Measurements from ENCODE around the gene BMAL2. TPM values are rescaled to one million over a fixed set of nuclear protein-coding genes. Genes with fewer than 3 reads are reported as not detected.
A peak's percentile ranks its signal among the peaks of the same experiment; 100 is the strongest.

BMAL2 gene
- polyA plus RNA-seq, 1 experiment: 3.6 TPM

- ChIA-PET CTCF (interaction anchor here (0.6 to 7.6 kb wide), 35 partner anchors 9 to 463 kb away, joined by 3 to 67 read pairs (median 4); partner anchors contain the start of genes MED21 and TM7SF3), POLR2A (interaction anchor here (0.6 kb wide), 1 partner anchor 219 kb away, joined by 4 read pairs; no protein-coding TSS in a partner anchor)
- DNase-seq (ENCODE audit: low read depth): no peak
These were observed 26.8 kb upstream of the BMAL2 start for GRCh38 chr12:27305673-27306456.

DNA sequence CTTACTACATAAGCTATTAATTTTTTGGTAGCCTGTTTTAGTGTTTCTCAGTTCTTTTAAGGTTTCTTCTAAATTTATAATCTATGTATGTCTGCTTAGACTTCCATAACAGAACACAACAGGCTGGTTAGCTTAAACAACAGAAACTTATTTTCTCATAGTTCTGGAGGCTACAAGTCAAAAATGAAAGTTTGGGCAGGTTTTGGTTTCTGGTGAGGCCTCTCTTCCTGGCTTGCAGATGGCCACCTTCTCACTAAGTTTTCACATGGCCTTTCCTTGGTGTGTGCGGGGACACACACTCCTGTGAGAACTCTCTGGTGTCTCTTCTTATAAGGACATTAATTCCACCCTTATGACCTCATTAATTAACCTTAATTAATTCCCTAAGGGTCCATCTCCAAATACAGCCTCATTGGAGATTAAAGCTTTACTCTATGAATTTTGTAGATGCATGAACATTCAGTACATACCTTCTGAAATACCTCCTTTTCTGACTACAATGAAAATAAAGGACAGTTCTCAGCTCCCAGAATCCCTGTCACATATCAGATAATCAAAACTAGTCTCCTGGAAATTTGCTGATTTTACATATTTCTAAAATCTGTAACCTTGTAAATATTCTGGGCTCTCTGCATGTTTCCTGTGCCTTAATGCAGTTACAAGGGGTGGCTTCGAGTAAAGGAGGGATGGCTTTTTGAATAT, 23.2 kb upstream of the BMAL2 start:
- TF ChIP-seq, protein P1, sequence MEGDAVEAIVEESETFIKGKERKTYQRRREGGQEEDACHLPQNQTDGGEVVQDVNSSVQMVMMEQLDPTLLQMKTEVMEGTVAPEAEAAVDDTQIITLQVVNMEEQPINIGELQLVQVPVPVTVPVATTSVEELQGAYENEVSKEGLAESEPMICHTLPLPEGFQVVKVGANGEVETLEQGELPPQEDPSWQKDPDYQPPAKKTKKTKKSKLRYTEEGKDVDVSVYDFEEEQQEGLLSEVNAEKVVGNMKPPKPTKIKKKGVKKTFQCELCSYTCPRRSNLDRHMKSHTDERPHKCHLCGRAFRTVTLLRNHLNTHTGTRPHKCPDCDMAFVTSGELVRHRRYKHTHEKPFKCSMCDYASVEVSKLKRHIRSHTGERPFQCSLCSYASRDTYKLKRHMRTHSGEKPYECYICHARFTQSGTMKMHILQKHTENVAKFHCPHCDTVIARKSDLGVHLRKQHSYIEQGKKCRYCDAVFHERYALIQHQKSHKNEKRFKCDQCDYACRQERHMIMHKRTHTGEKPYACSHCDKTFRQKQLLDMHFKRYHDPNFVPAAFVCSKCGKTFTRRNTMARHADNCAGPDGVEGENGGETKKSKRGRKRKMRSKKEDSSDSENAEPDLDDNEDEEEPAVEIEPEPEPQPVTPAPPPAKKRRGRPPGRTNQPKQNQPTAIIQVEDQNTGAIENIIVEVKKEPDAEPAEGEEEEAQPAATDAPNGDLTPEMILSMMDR (IDR thresholded peaks at IDR 0.05; ENCODE audit: insufficient read depth, low read depth, low read length): no peak
- H3K4me3 ChIP-seq (ENCODE audit: low read depth, low read length): no peak overlapping the region
- H3K27me3 ChIP-seq (ENCODE audit: control insufficient read depth, insufficient read depth, low read length): no peaks in the 10 kb centered on the region
- H3K36me3 ChIP-seq (ENCODE audit: control insufficient read depth, insufficient read depth, low read length): peaks cover 2% of the 10 kb centered on the region
- no peak for DNase-seq (ENCODE audit: low read depth)
- ChIA-PET CTCF (interaction anchor here (1.0 to 7.6 kb wide), 3 partner anchors 54 to 294 kb away, joined by 3 to 67 read pairs (median 4); partner anchors contain the start of gene TM7SF3), POLR2A (no interaction called here)

More at GRCh38 chr12:27305673-27306456, 26.8 kb upstream of the BMAL2 start:
- TF ChIP-seq, protein P1 (IDR thresholded peaks at IDR 0.05; ENCODE audit: insufficient read depth, low read depth, low read length): 0 out of 2 replicates have a peak, but pooled peaks have one; percentile 26
- Histone ChIP-seq H3K36me3 (ENCODE audit: control insufficient read depth, insufficient read depth, low read length) (peaks cover 5% of the 10 kb centered on the region), H3K27me3 (ENCODE audit: control insufficient read depth, insufficient read depth, low read length) (no peaks in the 10 kb centered on the region), H3K4me3 (ENCODE audit: low read depth, low read length) (no peak overlapping the region)

DNA sequence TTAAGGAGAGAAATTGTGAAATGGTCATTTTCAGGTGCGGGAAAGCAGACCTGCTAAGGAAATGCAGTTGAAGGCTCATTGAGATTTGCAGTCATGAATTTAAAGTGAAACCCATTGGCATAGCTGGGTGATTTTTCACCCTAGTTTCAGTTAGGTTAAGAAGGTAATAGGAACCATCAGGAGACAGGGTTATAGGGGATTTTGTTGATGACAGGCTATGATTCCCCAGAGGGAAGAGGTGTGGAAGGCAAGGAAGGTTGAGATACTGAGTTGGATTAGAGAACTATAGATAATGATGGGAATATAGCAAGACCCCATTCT, 22.7 kb upstream of the BMAL2 start:
- Histone ChIP-seq H3K4me3 (ENCODE audit: low read depth, low read length) (no peak overlapping the region), H3K36me3 (ENCODE audit: control insufficient read depth, insufficient read depth, low read length) (peaks cover 2% of the 10 kb centered on the region), H3K27me3 (ENCODE audit: control insufficient read depth, insufficient read depth, low read length) (no peaks in the 10 kb centered on the region)
- TF ChIP-seq, protein P1 (IDR thresholded peaks at IDR 0.05; ENCODE audit: insufficient read depth, low read depth, low read length): no peak
- no peak for DNase-seq (ENCODE audit: low read depth)
- CTCF ChIA-PET: interaction anchor here (1.0 to 1.9 kb wide), 2 partner anchors 55 to 285 kb away, joined by 3 to 4 read pairs; no protein-coding TSS in a partner anchor
- POLR2A ChIA-PET: no interaction called here

- no peaks in the 10 kb centered on the region for H3K27me3 ChIP-seq (ENCODE audit: control insufficient read depth, insufficient read depth, low read length)
- ChIA-PET CTCF (interaction anchor here (2.7 kb wide), 1 partner anchor 11 kb away, joined by 9 read pairs; no protein-coding TSS in a partner anchor), POLR2A (no interaction called here)
- H3K36me3 ChIP-seq (ENCODE audit: control insufficient read depth, insufficient read depth, low read length): no peaks in the 10 kb centered on the region
- TF ChIP-seq, protein P1 (IDR thresholded peaks at IDR 0.05; ENCODE audit: insufficient read depth, low read depth, low read length): no peak
- no peak for DNase-seq (ENCODE audit: low read depth)
- H3K4me3 ChIP-seq (ENCODE audit: low read depth, low read length): no peak overlapping the region
These were observed 15.7 kb upstream of the BMAL2 start for GRCh38 chr12:27316947-27317346.

- TF ChIP-seq, protein P1 (IDR thresholded peaks at IDR 0.05; ENCODE audit: insufficient read depth, low read depth, low read length): no peak
- ChIA-PET CTCF (no interaction called here), POLR2A (no interaction called here)
- DNase-seq (ENCODE audit: low read depth): peak; percentile 41
- no peaks in the 10 kb centered on the region for H3K36me3 ChIP-seq (ENCODE audit: control insufficient read depth, insufficient read depth, low read length)
- H3K4me3 ChIP-seq (ENCODE audit: low read depth, low read length): no peak overlapping the region
- H3K27me3 ChIP-seq (ENCODE audit: control insufficient read depth, insufficient read depth, low read length): no peaks in the 10 kb centered on the region
These were observed 13.2 kb upstream of the BMAL2 start for GRCh38 chr12:27319409-27319808.

Data from BJ (cell line).